B cell (primary cell): Measurements from ENCODE around the gene LTBP3. TPM values are rescaled to one million over a fixed set of nuclear protein-coding genes. Genes with fewer than 3 reads are reported as not detected.

ENCODE experiments used
- ATAC-seq: fragments of 200-7000 bp; cut with Tn5 transposase; one replicate; pipeline ENCODE4 v1.10.0; 2021; ENCODE audit warnings: low read depth, mild to moderate bottlenecking, moderate number of reproducible peaks, moderate library complexity
- CTCF ChIA-PET: fragments of 350-600 bp; sonication (Branson Sonifier 250); formaldehyde crosslinking; loops from one replicate; lab custom pipeline; 2021; ENCODE audit warnings: antibody characterized with exemption, inconsistent platforms; lab: Charles Lee
- POLR2A ChIA-PET: fragments of 350-600 bp; sonication (Branson Sonifier 250); formaldehyde crosslinking; loops from one replicate; lab custom pipeline; 2021; ENCODE audit warnings: antibody characterized with exemption; lab: Charles Lee
- DNase-seq: peaks from one replicate; pipeline ENCODE4 v3.0.0; 2013
- H2AFZ ChIP-seq: 2 replicates; pipeline ENCODE4 v1.6.1; 2012; ENCODE audit warnings: mild to moderate bottlenecking, low read depth, low read length; ENCODE audit not compliant: insufficient read depth, poor library complexity, severe bottlenecking
- H3K27ac ChIP-seq, 2 donors: 1 replicate in 1 of 2; 2 replicates in 1 of 2; pipeline ENCODE4 v1.5.1; 2012 to 2013; ENCODE audit warnings: low read length in 2 of 2, mild to moderate bottlenecking in 2 of 2, moderate library complexity in 1 of 2
- H3K27me3 ChIP-seq, 4 experiments: fragments of 200-600 bp in 1 of 4; sonication (generic) in 1 of 4; replicated peaks in 1 of 4; 1 replicate in 2 of 4; 2 replicates in 2 of 4; pipeline versions ENCODE4 v1.6.1 to v1.7.0; 2013 to 2016; ENCODE audit warnings: low read length in 3 of 4, mild to moderate bottlenecking in 2 of 4, mixed read lengths in 1 of 4, moderate library complexity in 1 of 4; ENCODE audit not compliant: insufficient read depth in 4 of 4, control insufficient read depth in 3 of 4; ENCODE audit errors: control extremely low read depth in 1 of 4
- H3K36me3 ChIP-seq, 2 experiments: replicated peaks in 1 of 2; 1 replicate in 1 of 2; 2 replicates in 1 of 2; pipeline versions ENCODE4 v1.6.1 to v1.7.1; 2013; ENCODE audit warnings: low read length in 1 of 2; ENCODE audit not compliant: insufficient read depth in 2 of 2, control insufficient read depth in 1 of 2; ENCODE audit errors: control extremely low read depth in 1 of 2, extremely low read depth in 1 of 2
- H3K4me1 ChIP-seq, 2 donors: fragments of 200-600 bp in 1 of 2; sonication (generic) in 1 of 2; 1 replicate in 1 of 2; 2 replicates in 1 of 2; pipeline versions ENCODE4 v1.5.1 to v1.6.1; 2013 to 2017; ENCODE audit warnings: low read length in 2 of 2; ENCODE audit not compliant: control insufficient read depth in 2 of 2, insufficient read depth in 2 of 2
- H3K4me2 ChIP-seq: replicated peaks from 2 replicates; pipeline ENCODE3; 2012; ENCODE audit warnings: mild to moderate bottlenecking, low read depth, low read length; ENCODE audit not compliant: poor library complexity, severe bottlenecking
- H3K4me3 ChIP-seq, 5 experiments: fragments of 200-600 bp in 1 of 5; sonication (generic) in 1 of 5; 1 replicate in 3 of 5; 2 replicates in 2 of 5; pipeline versions ENCODE4 v1.5.1 to v1.7.0; 2011 to 2016; ENCODE audit warnings: low read length in 4 of 5, mild to moderate bottlenecking in 4 of 5, low read depth in 2 of 5, control low read depth in 1 of 5, moderate library complexity in 1 of 5; ENCODE audit not compliant: insufficient read depth in 1 of 5; ENCODE audit errors: control extremely low read depth in 1 of 5, extremely low read depth in 1 of 5
- H3K79me2 ChIP-seq: fragments of 200-600 bp; sonication (generic); one replicate; pipeline ENCODE4 v1.6.0; 2016; ENCODE audit warnings: low read length; ENCODE audit not compliant: control insufficient read depth, insufficient read depth
- H3K9ac ChIP-seq: fragments of 200-600 bp; sonication (generic); 2 replicates; pipeline ENCODE4 v1.6.1; 2017; ENCODE audit warnings: mild to moderate bottlenecking, low read length, moderate library complexity
- H3K9me3 ChIP-seq, 3 donors: one replicate each; pipeline versions ENCODE4 v1.6.1 to v1.7.1; 2013; ENCODE audit warnings: low read length in 2 of 3; ENCODE audit not compliant: control insufficient read depth in 2 of 3, insufficient read depth in 1 of 3; ENCODE audit errors: control extremely low read depth in 1 of 3
- H4K20me1 ChIP-seq: 2 replicates; pipeline ENCODE4 v1.6.0; 2012; ENCODE audit warnings: mild to moderate bottlenecking, low read length; ENCODE audit not compliant: insufficient read depth, control insufficient read depth, poor library complexity, severe bottlenecking
- H3K27ac Mint-ChIP-seq: one replicate; pipeline ENCODE4 v1.8.0; 2021; ENCODE audit warnings: mixed read lengths
- H3K27me3 Mint-ChIP-seq: one replicate; pipeline ENCODE4 v1.8.0; 2021; ENCODE audit warnings: mixed read lengths
- H3K4me1 Mint-ChIP-seq: one replicate; pipeline ENCODE4 v1.8.0; 2021; ENCODE audit warnings: mixed read lengths
- H3K4me3 Mint-ChIP-seq: one replicate; pipeline ENCODE4 v1.8.0; 2021; ENCODE audit warnings: mixed read lengths
- H3K9me3 Mint-ChIP-seq: one replicate; pipeline ENCODE4 v1.8.0; 2022; ENCODE audit warnings: mixed read lengths; ENCODE audit not compliant: insufficient read depth
- EZH2 ChIP-seq: IDR thresholded peaks from 2 replicates; pipeline ENCODE4 v1.6.1; 2012; ENCODE audit warnings: borderline replicate concordance, low read depth, mild to moderate bottlenecking, moderate library complexity, low read length; ENCODE audit not compliant: insufficient read depth, poor library complexity, severe bottlenecking
- WGBS: methylation state at CpG from one replicate; pipeline ENCODE4 v1.1.5; 2013; ENCODE audit warnings: missing lambda C conversion rate; ENCODE audit not compliant: insufficient coverage; 5-methylcytosine and 5-hydroxymethylcytosine counted together
- intact Hi-C: fragments of 100-400 bp; cut with micrococcal nuclease; formaldehyde crosslinking; loops from one replicate; pipeline ENCODE4 v1.10.0; 2022
- polyA plus RNA-seq: library from polyadenylated mRNA; depleted of rRNA; stranded (reverse); fragments of >200 nt; gene quantifications from 2 replicates; pipeline ENCODE4 v1.2.3, GENCODE V29; 2012
- total RNA-seq, 2 donors: library from RNA; stranded (reverse); fragments of 120-200 nt in 1 of 2; gene quantifications; 1 replicate in 1 of 2; 2 replicates in 1 of 2; pipeline versions ENCODE4 v1.2.3 to v1.2.4, GENCODE V29; 2013 to 2022
- TF ChIP-seq, protein P1 (sequence below): fragments of 200-600 bp; IDR thresholded peaks from one replicate; pipeline ENCODE4 v1.8.0; 2022; ENCODE audit warnings: antibody characterized with exemption, mild to moderate bottlenecking

LTBP3 gene
- total and polyA plus RNA-seq, 2 donors (not counting 1 experiment from before 2014, with no cell fraction given): 65.1 to 69.0 TPM

DNA sequence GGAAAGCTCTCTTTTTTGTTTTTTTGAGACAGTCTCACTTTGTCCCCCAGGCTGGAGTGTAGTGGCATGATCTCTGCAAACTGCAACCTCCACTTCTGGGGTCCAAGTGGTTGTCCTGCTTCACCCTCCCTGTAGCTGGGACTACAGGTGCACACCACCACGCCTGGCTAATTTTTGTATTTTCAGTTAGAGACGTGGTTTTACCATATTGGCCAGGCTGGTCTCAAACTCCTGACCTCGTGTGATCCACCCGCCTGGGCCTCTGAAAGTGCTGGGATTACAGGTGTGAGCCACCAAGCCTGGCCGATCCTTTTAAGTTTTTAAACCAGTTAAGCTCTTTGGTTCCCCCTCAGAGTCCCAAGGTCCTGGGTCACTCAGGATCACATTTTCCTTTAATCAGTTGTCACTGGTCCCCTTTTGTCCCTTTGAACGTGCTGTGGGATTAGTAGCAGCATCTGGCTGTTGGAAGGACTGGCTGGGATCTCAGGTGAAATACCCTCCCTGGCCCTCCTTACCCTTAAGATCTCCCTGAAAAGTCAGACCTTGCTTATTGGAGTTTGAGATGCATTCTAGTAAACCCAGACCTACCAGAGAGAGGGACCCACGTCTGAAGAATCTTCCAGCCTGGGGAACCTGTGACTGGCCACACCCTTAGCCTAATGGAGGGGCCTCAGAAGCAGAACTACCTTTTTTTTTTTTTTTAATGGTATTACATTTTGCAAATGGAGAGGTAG is 51.2 kb downstream of the LTBP3 start:
- peak; percentile 61 for ATAC-seq
- H3K4me1 ChIP-seq: peaks cover 45 to 56% of the 10 kb centered on the region in 2 donors
- ChIA-PET POLR2A (interaction anchor here (0.5 to 20.7 kb wide), 22 partner anchors 9 to 1522 kb away, joined by 3 to 1159 read pairs (median 4); partner anchors contain the start of genes MALAT1, NEAT1 and SLC25A45), CTCF (interaction anchor here (0.7 to 17.5 kb wide), 13 partner anchors 8 to 233 kb away, joined by 3 to 541 read pairs (median 8); partner anchors contain the start of genes FRMD8, MALAT1, NEAT1 and SLC25A45)
- no peak overlapping the region for H3K9ac ChIP-seq
- TF ChIP-seq, protein P1, sequence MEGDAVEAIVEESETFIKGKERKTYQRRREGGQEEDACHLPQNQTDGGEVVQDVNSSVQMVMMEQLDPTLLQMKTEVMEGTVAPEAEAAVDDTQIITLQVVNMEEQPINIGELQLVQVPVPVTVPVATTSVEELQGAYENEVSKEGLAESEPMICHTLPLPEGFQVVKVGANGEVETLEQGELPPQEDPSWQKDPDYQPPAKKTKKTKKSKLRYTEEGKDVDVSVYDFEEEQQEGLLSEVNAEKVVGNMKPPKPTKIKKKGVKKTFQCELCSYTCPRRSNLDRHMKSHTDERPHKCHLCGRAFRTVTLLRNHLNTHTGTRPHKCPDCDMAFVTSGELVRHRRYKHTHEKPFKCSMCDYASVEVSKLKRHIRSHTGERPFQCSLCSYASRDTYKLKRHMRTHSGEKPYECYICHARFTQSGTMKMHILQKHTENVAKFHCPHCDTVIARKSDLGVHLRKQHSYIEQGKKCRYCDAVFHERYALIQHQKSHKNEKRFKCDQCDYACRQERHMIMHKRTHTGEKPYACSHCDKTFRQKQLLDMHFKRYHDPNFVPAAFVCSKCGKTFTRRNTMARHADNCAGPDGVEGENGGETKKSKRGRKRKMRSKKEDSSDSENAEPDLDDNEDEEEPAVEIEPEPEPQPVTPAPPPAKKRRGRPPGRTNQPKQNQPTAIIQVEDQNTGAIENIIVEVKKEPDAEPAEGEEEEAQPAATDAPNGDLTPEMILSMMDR: no peak
- TF ChIP-seq EZH2: no peak
- H3K4me2 ChIP-seq: peak overlapping the region; percentile 97
- Mint-ChIP-seq H3K27ac (peak overlapping the region; percentile 78), H3K4me3 (no peak overlapping the region), H3K9me3 (no peaks in the 10 kb centered on the region), H3K4me1 (peaks cover 56% of the 10 kb centered on the region), H3K27me3 (no peaks in the 10 kb centered on the region)
- peaks cover 51% of the 10 kb centered on the region for H3K79me2 ChIP-seq
- peaks cover 54% of the 10 kb centered on the region for H4K20me1 ChIP-seq
- peak; percentile 79 for DNase-seq
- H2AFZ ChIP-seq: no peak overlapping the region
- WGBS: 33% methylated on average over 5 of the region's 7 CpGs
- H3K9me3 ChIP-seq: no peaks in the 10 kb centered on the region
- intact Hi-C loops: no loop called here
- H3K4me3 ChIP-seq: peak overlapping the region in 1 of 5 experiments; percentile 99
- H3K27me3 ChIP-seq: no peaks in the 10 kb centered on the region
- peaks cover 1 to 46% of the 10 kb centered on the region in 2 experiments for H3K36me3 ChIP-seq
- H3K27ac ChIP-seq: peak overlapping the region; percentile 65 to 99
